Fibroblast of skin of right biceps (primary cell): ENCODE data around the gene PPP1R3F.

Source experiments
- DNase-seq: peaks from one replicate; pipeline ENCODE4 v3.0.0-alpha.2; 2013

Gene PPP1R3F

DNA sequence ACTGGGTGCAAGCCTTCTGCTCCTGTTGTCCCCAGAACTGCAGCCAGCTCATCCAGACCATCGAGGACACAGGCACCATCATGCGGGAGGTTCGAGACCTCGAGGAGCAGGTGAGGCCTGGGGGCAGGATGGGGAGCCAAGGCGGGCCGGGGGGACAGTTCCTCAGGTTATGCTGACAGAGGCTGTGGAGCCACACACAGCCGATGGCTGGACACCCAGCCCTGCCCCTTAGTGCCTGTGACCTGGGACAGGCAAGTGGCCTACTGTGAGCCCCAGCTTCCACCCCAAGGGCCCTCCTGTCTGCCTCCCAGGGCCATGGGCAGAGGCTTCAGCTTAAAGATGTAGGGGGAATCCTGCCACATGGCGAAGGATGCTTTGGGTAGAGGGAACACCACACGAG lies 20.0 kb upstream of the PPP1R3F start:
- no peak for DNase-seq

DNA sequence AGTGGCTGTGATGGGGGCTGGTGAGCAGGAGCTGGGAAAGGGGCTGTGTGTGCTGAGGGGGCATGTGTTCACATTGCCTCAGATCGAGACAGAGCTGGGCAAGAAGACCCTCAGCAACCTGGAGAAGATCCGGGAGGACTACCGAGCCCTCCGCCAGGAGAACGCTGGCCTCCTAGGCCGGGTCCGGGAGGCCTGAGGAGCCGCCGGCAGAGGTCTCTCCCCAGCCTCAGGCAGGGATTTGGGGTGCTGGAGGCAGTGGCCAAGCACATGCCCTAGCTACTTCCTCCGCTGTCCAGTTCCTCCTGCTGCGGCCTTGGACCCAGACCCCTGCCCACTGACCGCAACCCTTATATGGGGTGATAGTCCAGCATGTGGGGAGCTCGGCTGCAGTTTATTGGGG lies 19.5 kb upstream of the PPP1R3F start:
- DNase-seq: no peak

GRCh38 chrX:49250578-49250977 lies 19.0 kb upstream of the PPP1R3F start:
- DNase-seq: no peak

- no peak for DNase-seq
These were observed 18.3 kb upstream of the PPP1R3F start for GRCh38 chrX:49251325-49251724.

- DNase-seq: no peak
These were observed 15.0 kb upstream of the PPP1R3F start for GRCh38 chrX:49254639-49255038.

GRCh38 chrX:49256268-49256995 lies 13.2 kb upstream of the PPP1R3F start:
- no peak for DNase-seq

GRCh38 chrX:49257074-49257790 lies 12.4 kb upstream of the PPP1R3F start:
- DNase-seq: no peak

- DNase-seq: no peak
These were observed 11.5 kb upstream of the PPP1R3F start for GRCh38 chrX:49257846-49258748.

- DNase-seq: no peak
These were observed 10.9 kb upstream of the PPP1R3F start for GRCh38 chrX:49258749-49259124.

- DNase-seq: no peak
These were observed 9.2 kb upstream of the PPP1R3F start for GRCh38 chrX:49260221-49260985.

- DNase-seq: no peak
These were observed 7.0 kb upstream of the PPP1R3F start for GRCh38 chrX:49262603-49263002.

DNA sequence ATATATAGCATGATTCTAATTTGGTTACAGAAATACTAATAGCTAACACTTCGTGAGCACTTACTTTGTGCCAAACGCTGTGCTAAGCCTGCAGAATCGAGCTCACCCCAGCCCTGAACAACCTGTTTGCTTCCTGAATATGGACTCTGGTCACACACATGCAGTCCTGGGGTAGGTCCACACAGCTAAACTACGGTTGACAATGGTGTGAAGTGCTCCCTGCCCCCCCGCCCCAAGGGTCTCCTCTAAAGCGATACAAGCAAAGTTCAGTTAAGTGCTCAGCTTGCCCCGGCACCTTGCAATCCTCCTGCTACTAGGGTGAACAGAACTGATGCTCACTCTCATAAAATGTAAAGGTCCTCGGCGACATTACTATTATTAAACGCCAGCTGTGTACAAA lies 6.0 kb upstream of the PPP1R3F start:
- no peak for DNase-seq

- no peak for DNase-seq
These were observed 5.1 kb upstream of the PPP1R3F start, which contains the start of gene FOXP3 for GRCh38 chrX:49264460-49264859. Gene FOXP3, minus strand, starts transcription at chrX:49264710. Its CDS starts 6,205 bp downstream, at chrX:49258505.

DNA sequence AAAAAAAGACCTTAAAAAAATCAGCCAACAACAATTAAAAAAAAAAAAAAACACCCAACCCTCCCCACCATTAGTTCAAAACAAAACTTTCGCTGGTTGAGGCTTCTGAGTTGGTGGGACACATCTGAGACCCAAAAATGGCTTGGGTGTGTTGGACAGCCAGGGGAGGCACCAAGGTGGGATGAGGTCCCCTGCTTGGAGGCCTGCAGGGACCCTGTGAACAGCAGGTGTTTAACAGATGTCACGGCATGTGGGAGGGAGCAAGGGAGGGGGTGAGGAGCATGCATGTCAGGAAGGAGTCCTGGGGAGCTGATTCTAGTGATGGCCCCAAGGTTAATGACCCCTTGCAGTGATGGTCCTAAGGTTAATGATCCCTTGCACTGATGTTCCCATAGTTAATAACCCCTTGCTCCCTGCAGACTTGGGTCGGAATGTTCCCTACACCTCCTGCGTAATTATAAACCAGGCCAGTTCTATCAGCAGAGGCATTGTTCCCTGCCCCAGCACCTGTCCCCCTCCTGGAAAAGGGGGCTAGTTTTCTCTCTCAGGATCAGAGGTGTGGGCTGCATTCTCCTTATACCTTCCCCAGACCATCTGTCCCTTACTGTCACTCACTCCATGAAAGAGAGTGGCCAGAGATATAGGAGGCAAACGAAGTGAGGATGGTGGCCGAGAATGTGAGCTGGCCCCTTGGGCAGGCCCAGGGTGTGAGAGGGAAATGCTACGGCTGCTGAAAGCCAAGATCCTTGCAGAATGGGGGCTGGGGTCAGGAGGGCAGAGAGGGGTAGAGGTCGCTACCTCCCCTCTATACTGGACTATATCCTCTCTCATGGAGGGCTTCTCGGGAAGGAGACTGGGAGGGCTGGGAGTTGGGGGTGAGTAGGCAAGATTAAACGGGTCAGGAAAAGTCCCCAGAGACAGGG lies 2.8 kb upstream of the PPP1R3F start:
- DNase-seq: no peak

GRCh38 chrX:49268702-49269009 lies 937 bp upstream of the PPP1R3F start:
- DNase-seq: no peak

- peak; percentile 99 for DNase-seq
These were observed 405 bp upstream of the PPP1R3F start for GRCh38 chrX:49269010-49269766.

DNA sequence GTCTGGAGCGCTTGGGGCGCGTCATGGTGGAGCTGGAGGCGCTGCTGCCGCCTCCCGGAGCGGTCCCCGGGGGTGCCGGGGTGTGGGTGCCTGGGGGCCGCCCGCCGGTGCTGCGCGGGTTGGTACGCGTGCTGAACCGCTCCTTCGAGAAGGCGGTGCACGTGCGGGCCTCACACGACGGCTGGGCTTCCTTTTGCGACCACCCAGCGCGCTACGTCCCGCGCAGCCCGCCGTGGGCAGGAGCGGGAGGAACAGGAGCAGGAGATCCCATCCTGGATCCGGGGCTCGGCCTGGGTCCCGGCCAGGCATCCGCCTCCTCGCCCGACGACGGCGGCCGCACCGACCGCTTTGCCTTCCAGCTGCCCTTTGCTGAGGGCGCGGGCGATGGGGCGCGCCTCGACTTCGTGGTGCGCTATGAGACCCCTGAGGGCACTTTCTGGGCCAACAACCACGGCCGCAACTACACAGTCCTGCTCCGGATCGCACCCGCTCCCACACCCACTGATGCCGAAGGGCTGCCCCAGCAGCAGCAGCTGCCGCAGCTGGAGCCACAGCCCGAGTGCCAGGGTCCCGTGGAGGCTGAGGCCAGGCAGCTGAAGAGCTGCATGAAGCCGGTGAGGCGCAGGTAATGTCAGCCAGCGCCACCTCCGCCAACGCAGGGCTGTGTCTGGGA lies 792 bp downstream of the PPP1R3F start:
- peak; percentile 0 for DNase-seq

DNA sequence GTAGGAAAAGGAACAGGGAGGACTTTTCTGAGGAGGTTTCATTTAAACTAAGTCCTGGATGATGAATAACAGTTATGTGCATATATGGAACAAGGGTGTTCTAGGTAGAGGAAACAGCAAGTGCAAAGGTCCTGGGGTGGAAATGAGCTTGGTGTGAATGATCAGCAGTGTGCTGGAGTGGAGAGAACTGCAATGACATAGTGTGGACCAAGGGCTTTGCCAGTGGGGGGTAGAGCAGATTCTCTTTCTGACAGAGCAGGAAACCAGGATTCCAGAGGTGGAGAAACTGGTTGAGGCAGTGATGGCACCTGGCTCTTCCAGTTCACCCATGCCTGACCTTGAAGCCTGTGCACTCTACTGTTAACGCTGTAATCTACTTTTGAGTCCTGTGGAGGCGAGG lies 1.7 kb downstream of the PPP1R3F start:
- DNase-seq: no peak

DNA sequence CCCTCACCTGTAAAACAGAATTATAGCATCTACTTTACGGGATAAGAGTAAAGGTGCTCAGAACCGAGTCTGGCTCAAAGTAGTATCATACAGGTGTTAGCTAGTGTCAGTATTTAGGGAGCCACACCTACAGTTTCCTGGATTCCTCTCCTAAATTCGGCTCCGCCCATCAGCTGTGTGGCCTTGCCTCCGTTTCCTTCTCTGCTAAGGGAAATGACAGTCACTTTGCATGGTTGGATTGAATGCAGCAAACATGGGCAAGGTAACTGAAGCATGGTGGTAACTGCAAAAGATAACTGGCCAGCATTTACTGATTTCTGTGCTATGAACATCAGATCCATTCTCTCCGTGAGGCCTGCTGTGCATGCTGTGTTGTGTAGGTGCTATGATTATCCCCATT lies 2.8 kb downstream of the PPP1R3F start:
- DNase-seq: no peak

DNA sequence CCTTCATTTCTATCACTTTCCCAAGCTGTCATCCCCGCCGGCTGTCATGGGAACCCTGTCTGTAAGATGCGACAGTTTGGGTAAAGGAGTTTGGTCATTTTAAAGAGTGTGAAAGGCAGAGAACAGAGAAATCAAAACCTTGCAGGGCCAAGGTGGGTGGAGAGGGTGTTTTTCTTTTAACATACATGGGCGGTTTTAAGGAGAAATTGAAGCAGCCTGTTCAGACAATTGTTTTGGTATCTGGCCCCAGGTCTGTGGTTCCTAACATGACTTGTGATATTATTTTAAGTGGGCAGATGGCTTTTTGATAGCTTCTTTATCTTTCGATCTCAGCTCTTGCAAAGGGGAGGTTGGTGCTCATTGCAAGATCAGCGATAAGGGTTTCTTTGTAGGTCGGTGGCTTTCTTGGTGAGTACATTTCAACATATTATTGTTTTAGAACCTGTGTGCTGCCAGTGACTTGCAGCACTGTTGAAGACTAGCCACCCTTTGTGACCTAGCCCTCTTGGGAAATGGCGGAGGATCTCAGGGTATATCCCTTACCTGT lies 3.7 kb downstream of the PPP1R3F start:
- no peak for DNase-seq
